Measurements from ENCODE around the gene COL4A3.

GRCh38 chr2:227205701-227206100 is 41.3 kb downstream of the COL4A3 start:
- TF ChIP-seq CTCF (conservative IDR thresholded peaks at IDR 0.05 in 1 of 2, IDR thresholded peaks at IDR 0.05 in 1 of 2; ENCODE audit: extremely low read depth in 1 of 2, insufficient read depth in 1 of 2, low read depth in 1 of 2, low read length in 2 of 2) (no peak), EZH2 (IDR thresholded peaks at IDR 0.05; ENCODE audit: borderline replicate concordance, low read length) (no peak)
